ENCODE data around the gene MICAL2. TPM values are rescaled to one million over a fixed set of nuclear protein-coding genes. Genes with fewer than 3 reads are reported as not detected.

Gene MICAL2
- total and polyA plus RNA-seq, 2 of the 13 experiments (the other 11 are each of a cell fraction or from before 2014, with no cell fraction given) = 0.78 to 1.1 TPM

- no peak for TF ChIP-seq JUND (CRISPR knock-in tag; IDR thresholded peaks at IDR 0.05)
Observed at GRCh38 chr11:12171921-12172320, 61.5 kb downstream of the MICAL2 start (continued).

GRCh38 chr11:12172493-12173013, 62.2 kb downstream of the MICAL2 start:
- no peak overlapping the region for H3K27ac ChIP-seq (ENCODE audit: extremely low read length, insufficient read depth, low read length)
- H3K4me2 ChIP-seq (ENCODE audit: low read depth, low read length) = no peak overlapping the region
- FAIRE-seq = no peak
- TF ChIP-seq ATAD3A (CRISPR knock-in tag; IDR thresholded peaks at IDR 0.05) (no peak), ZSCAN9 (CRISPR knock-in tag; IDR thresholded peaks at IDR 0.05; ENCODE audit: borderline replicate concordance) (no peak), GATAD2A (CRISPR knock-in tag; IDR thresholded peaks at IDR 0.05) (no peak), ZNF280D (CRISPR knock-in tag; IDR thresholded peaks at IDR 0.05) (no peak), ISX (CRISPR knock-in tag; conservative IDR thresholded peaks at IDR 0.05) (no peak), ZBTB44 (CRISPR knock-in tag; IDR thresholded peaks at IDR 0.05) (no peak), AKAP8 (CRISPR knock-in tag; IDR thresholded peaks at IDR 0.05) (no peak), CENPT (CRISPR knock-in tag; IDR thresholded peaks at IDR 0.05; ENCODE audit: low read depth) (no peak), SP140L (CRISPR knock-in tag; IDR thresholded peaks at IDR 0.05; ENCODE audit: borderline replicate concordance) (no peak), ZNF331 (CRISPR knock-in tag; IDR thresholded peaks at IDR 0.05) (no peak), PHF8 (CRISPR knock-in tag; IDR thresholded peaks at IDR 0.05) (no peak), ZNF292 (CRISPR knock-in tag; IDR thresholded peaks at IDR 0.05; ENCODE audit: borderline replicate concordance, low read depth) (no peak), ARID2 (CRISPR knock-in tag; IDR thresholded peaks at IDR 0.05; ENCODE audit: borderline replicate concordance) (no peak), NCOR1 (IDR thresholded peaks at IDR 0.05; ENCODE audit: borderline replicate concordance, low read length) (no peak), PREB (CRISPR knock-in tag; IDR thresholded peaks at IDR 0.05) (no peak), MATR3 (CRISPR knock-in tag; IDR thresholded peaks at IDR 0.05) (no peak)
- TF ChIP-seq, protein P1, sequence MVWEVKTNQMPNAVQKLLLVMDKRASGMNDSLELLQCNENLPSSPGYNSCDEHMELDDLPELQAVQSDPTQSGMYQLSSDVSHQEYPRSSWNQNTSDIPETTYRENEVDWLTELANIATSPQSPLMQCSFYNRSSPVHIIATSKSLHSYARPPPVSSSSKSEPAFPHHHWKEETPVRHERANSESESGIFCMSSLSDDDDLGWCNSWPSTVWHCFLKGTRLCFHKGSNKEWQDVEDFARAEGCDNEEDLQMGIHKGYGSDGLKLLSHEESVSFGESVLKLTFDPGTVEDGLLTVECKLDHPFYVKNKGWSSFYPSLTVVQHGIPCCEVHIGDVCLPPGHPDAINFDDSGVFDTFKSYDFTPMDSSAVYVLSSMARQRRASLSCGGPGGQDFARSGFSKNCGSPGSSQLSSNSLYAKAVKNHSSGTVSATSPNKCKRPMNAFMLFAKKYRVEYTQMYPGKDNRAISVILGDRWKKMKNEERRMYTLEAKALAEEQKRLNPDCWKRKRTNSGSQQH (CRISPR knock-in tag; IDR thresholded peaks at IDR 0.05; ENCODE audit: low read depth) = no peak

More at GRCh38 chr11:12172493-12173013, 62.2 kb downstream of the MICAL2 start:
- Histone ChIP-seq H3K4me1 (ENCODE audit: insufficient read depth, low read length) (peaks cover 7% of the 10 kb centered on the region), H3K9ac (ENCODE audit: insufficient read depth, low read depth, low read length) (no peak overlapping the region), H3K4me3 (replicated peaks in 1 of 3; ENCODE audit: insufficient read depth in 1 of 3, low read depth in 2 of 3, low read length in 3 of 3) (no peak overlapping the region), H4K20me1 (ENCODE audit: insufficient read depth, low read length) (no peaks in the 10 kb centered on the region), H3K9me3 (ENCODE audit: low read length) (no peaks in the 10 kb centered on the region), H3K79me2 (ENCODE audit: insufficient read depth, low read length) (no peaks in the 10 kb centered on the region), H3K36me3 (replicated peaks in 1 of 2; ENCODE audit: control insufficient read depth in 1 of 2, insufficient read depth in 2 of 2, low read length in 2 of 2) (no peaks in the 10 kb centered on the region), H3K27me3 (ENCODE audit: control insufficient read depth in 1 of 2, insufficient read depth in 2 of 2, low read length in 2 of 2) (no peaks in the 10 kb centered on the region), H2AFZ (ENCODE audit: low read length) (no peak overlapping the region)
- no peak for ATAC-seq
- intact Hi-C loops (cut with micrococcal nuclease; ENCODE audit: unreplicated experiment) (no loop called here), in situ Hi-C loops (cut with HindIII; ENCODE audit: extremely low pct_ligation_motif_present, low pct_unique_long_range_greater_than_20kb) (no loop called here)
- CTCF ChIA-PET (ENCODE audit: low intra/inter-chr PET ratio, low total read pairs) = no interaction called here
- WGBS (ENCODE audit: low lambda C conversion rate) = 54% methylated on average over 3 of the region's 3 CpGs
- no peak for DNase-seq (ENCODE audit: low spot score)
- BruUV-seq (replicated peaks) = no TSS peak
- POLR2A ChIA-PET = no interaction called here
